Loucy (cell line): ENCODE measurements around the gene AGAP1.

Source experiments
- H2AFZ ChIP-seq: fragments of 200-600 bp; sonication (generic); 2 replicates; pipeline ENCODE4 v1.6.0; 2016; ENCODE audit warnings: antibody characterized with exemption, mild to moderate bottlenecking, low read length, moderate library complexity
- H3F3A ChIP-seq: fragments of 200-600 bp; 2 replicates; pipeline ENCODE4 v1.6.0; 2016; ENCODE audit warnings: antibody characterized with exemption, low read depth, mild to moderate bottlenecking
- H3K27me3 ChIP-seq: fragments of 200-600 bp; sonication (generic); 2 replicates; pipeline ENCODE4 v1.6.1; 2014; ENCODE audit warnings: low read length, mild to moderate bottlenecking; ENCODE audit not compliant: insufficient read depth, poor library complexity, severe bottlenecking
- H3K36me3 ChIP-seq: fragments of 200-600 bp; sonication (generic); 2 replicates; pipeline ENCODE4 v1.6.1; 2016; ENCODE audit warnings: low read length; ENCODE audit not compliant: insufficient read depth
- H3K4me1 ChIP-seq: fragments of 200-600 bp; sonication (generic); 2 replicates; pipeline ENCODE4 v1.5.1; 2014; ENCODE audit warnings: low read length, mild to moderate bottlenecking; ENCODE audit not compliant: insufficient read depth, poor library complexity, severe bottlenecking
- H3K4me2 ChIP-seq: fragments of 200-600 bp; sonication (generic); 2 replicates; pipeline ENCODE4 v1.6.0; 2014; ENCODE audit warnings: antibody characterized with exemption, low read length, low read depth, mild to moderate bottlenecking; ENCODE audit not compliant: poor library complexity, severe bottlenecking
- H3K4me3 ChIP-seq: fragments of 200-600 bp; sonication (generic); 2 replicates; pipeline ENCODE4 v1.5.1; 2014; ENCODE audit warnings: low read length, mild to moderate bottlenecking, mixed read lengths; ENCODE audit not compliant: poor library complexity, severe bottlenecking
- H3K79me2 ChIP-seq: fragments of 200-600 bp; sonication (generic); 2 replicates; pipeline ENCODE4 v1.6.1; 2014; ENCODE audit warnings: low read length; ENCODE audit not compliant: insufficient read depth
- H3K9ac ChIP-seq: fragments of 200-600 bp; sonication (generic); 2 replicates; pipeline ENCODE4 v1.6.0; 2014; ENCODE audit warnings: mild to moderate bottlenecking, low read depth, low read length, moderate library complexity; ENCODE audit not compliant: poor library complexity, severe bottlenecking
- H3K9me2 ChIP-seq: fragments of 200-600 bp; sonication (generic); replicated peaks from 2 replicates; pipeline ENCODE4 v1.6.1; 2016; ENCODE audit warnings: low read depth, low read length, mixed read lengths
- H3K9me3 ChIP-seq: fragments of 200-600 bp; sonication (generic); 2 replicates; pipeline ENCODE4 v1.6.1; 2014; ENCODE audit warnings: mild to moderate bottlenecking, antibody characterized with exemption, low read length, low read depth; ENCODE audit not compliant: insufficient read depth
- H4K20me1 ChIP-seq: fragments of 200-600 bp; sonication (generic); 2 replicates; pipeline ENCODE4 v1.6.0; 2014; ENCODE audit warnings: antibody characterized with exemption, low read length, mild to moderate bottlenecking; ENCODE audit not compliant: insufficient read depth, poor library complexity, severe bottlenecking
- EZH2phosphoT487 ChIP-seq: fragments of 200-600 bp; IDR thresholded peaks from 2 replicates; pipeline ENCODE4 v1.6.1; 2018; ENCODE audit warnings: antibody characterized with exemption, mild to moderate bottlenecking, moderate library complexity, borderline replicate concordance
- TF ChIP-seq, protein P1 (sequence below): fragments of 200-600 bp; sonication (generic); conservative IDR thresholded peaks from 2 replicates; pipeline ENCODE4 v1.5.1; 2014; ENCODE audit warnings: mild to moderate bottlenecking, antibody characterized with exemption, low read length

The AGAP1 gene

GRCh38 chr2:235870515-235870914 is 376.7 kb downstream of the AGAP1 start:
- TF ChIP-seq, protein P1, sequence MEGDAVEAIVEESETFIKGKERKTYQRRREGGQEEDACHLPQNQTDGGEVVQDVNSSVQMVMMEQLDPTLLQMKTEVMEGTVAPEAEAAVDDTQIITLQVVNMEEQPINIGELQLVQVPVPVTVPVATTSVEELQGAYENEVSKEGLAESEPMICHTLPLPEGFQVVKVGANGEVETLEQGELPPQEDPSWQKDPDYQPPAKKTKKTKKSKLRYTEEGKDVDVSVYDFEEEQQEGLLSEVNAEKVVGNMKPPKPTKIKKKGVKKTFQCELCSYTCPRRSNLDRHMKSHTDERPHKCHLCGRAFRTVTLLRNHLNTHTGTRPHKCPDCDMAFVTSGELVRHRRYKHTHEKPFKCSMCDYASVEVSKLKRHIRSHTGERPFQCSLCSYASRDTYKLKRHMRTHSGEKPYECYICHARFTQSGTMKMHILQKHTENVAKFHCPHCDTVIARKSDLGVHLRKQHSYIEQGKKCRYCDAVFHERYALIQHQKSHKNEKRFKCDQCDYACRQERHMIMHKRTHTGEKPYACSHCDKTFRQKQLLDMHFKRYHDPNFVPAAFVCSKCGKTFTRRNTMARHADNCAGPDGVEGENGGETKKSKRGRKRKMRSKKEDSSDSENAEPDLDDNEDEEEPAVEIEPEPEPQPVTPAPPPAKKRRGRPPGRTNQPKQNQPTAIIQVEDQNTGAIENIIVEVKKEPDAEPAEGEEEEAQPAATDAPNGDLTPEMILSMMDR = no peak
- no peak for TF ChIP-seq EZH2phosphoT487
- H3K36me3 ChIP-seq = no peaks in the 10 kb centered on the region

GRCh38 chr2:235876099-235876679 is 382.3 kb downstream of the AGAP1 start:
- H3K9me2 ChIP-seq = no peaks in the 10 kb centered on the region
- no peaks in the 10 kb centered on the region; the same call in 1 of the 2 replicates for H3K9me3 ChIP-seq
- TF ChIP-seq, protein P1 = no peak
- no peak for TF ChIP-seq EZH2phosphoT487
- no peaks in the 10 kb centered on the region for H3K36me3 ChIP-seq
- no peaks in the 10 kb centered on the region for H3K4me1 ChIP-seq
- H3K4me2 ChIP-seq = no peak overlapping the region
- H4K20me1 ChIP-seq = no peaks in the 10 kb centered on the region
- no peak overlapping the region for H3K9ac ChIP-seq
- H3K4me3 ChIP-seq = no peak overlapping the region
- H3K27me3 ChIP-seq = no peaks in the 10 kb centered on the region
- H2AFZ ChIP-seq = no peak overlapping the region
- no peaks in the 10 kb centered on the region for H3K79me2 ChIP-seq
- no peaks in the 10 kb centered on the region for H3F3A ChIP-seq

More at GRCh38 chr2:235870515-235870914, 376.7 kb downstream of the AGAP1 start:
- no peaks in the 10 kb centered on the region for H3K79me2 ChIP-seq
- no peaks in the 10 kb centered on the region for H4K20me1 ChIP-seq
- no peaks in the 10 kb centered on the region; the same call in 1 of the 2 replicates for H3K9me3 ChIP-seq
- no peak overlapping the region for H3K4me2 ChIP-seq
- no peak overlapping the region for H3K9ac ChIP-seq
- H3K27me3 ChIP-seq = no peaks in the 10 kb centered on the region
- no peak overlapping the region for H3K4me3 ChIP-seq
- no peaks in the 10 kb centered on the region for H3K9me2 ChIP-seq
- no peaks in the 10 kb centered on the region for H3F3A ChIP-seq
- no peak overlapping the region for H2AFZ ChIP-seq
- peaks cover 3% of the 10 kb centered on the region for H3K4me1 ChIP-seq

DNA sequence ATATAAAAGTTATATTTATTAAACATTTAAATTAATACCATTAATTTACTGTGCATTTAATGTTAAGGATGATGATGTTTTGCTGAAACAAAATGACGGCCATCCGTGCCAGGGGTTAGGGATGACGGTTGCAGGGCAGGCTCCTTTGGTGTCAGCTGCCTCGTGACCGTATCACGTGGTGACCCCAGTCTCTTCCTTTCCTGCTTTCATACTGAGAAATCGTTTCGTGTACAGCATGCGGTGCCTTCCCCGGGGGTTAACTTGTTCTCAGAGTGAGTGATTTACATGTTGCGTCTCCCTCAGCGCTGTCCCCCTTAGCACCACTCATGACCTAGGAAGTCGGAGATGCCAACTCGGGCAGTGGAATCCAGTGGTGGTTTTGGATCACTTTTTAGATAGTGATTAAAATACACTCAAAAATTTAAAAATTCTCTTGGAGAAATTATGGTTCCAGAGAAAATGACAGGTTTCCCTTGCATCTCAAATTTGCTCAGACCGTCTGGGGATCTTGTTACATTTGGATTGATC is 383.5 kb downstream of the AGAP1 start:
- Histone ChIP-seq H3K27me3 (no peaks in the 10 kb centered on the region), H3K9me2 (no peaks in the 10 kb centered on the region), H3K9me3 (no peaks in the 10 kb centered on the region; the same call in 1 of the 2 replicates), H3K4me2 (no peak overlapping the region), H3K4me1 (no peaks in the 10 kb centered on the region), H3F3A (no peaks in the 10 kb centered on the region), H3K9ac (no peak overlapping the region), H3K4me3 (no peak overlapping the region), H3K36me3 (no peaks in the 10 kb centered on the region), H3K79me2 (no peaks in the 10 kb centered on the region), H2AFZ (no peak overlapping the region), H4K20me1 (no peaks in the 10 kb centered on the region)
- TF ChIP-seq EZH2phosphoT487 = no peak
- TF ChIP-seq, protein P1 = no peak
